Suppressor macrophage (primary cell): Measurements from ENCODE around the gene TRABD2A.

Experiments
- DNase-seq, 4 experiments: peaks; one replicate each; pipeline ENCODE4 v3.0.0-alpha.2; 2020 to 2022

Gene TRABD2A

GRCh38 chr2:84816426-84817026 lies 64.4 kb downstream of the TRABD2A start:
- no peak for DNase-seq

GRCh38 chr2:84815146-84815545 lies 65.7 kb downstream of the TRABD2A start:
- DNase-seq = no peak

GRCh38 chr2:84811839-84812431 lies 68.9 kb downstream of the TRABD2A start:
- DNase-seq = no peak

GRCh38 chr2:84808279-84808678 lies 72.6 kb downstream of the TRABD2A start:
- DNase-seq = no peak

GRCh38 chr2:84807063-84807485 lies 73.8 kb downstream of the TRABD2A start:
- peak; percentile 16 to 59 (median 28) for DNase-seq

GRCh38 chr2:84805250-84805958 lies 75.5 kb downstream of the TRABD2A start:
- no peak for DNase-seq

- DNase-seq = no peak
Observed at GRCh38 chr2:84801811-84802210, 79.1 kb downstream of the TRABD2A start.

GRCh38 chr2:84800194-84800805 lies 80.6 kb downstream of the TRABD2A start:
- DNase-seq = no peak

GRCh38 chr2:84799772-84800171 lies 81.1 kb downstream of the TRABD2A start:
- no peak for DNase-seq

GRCh38 chr2:84797271-84797670 lies 83.6 kb downstream of the TRABD2A start:
- DNase-seq = no peak

- no peak for DNase-seq
Observed at GRCh38 chr2:84796798-84797197, 84.1 kb downstream of the TRABD2A start.

GRCh38 chr2:84793641-84794040 lies 87.2 kb downstream of the TRABD2A start:
- DNase-seq = no peak

- no peak for DNase-seq
Observed at GRCh38 chr2:84792856-84793522, 87.9 kb downstream of the TRABD2A start.

GRCh38 chr2:84788498-84788897 lies 92.4 kb downstream of the TRABD2A start:
- DNase-seq = no peak

- no peak for DNase-seq
Observed at GRCh38 chr2:84788027-84788426, 92.9 kb downstream of the TRABD2A start.

- no peak for DNase-seq
Observed at GRCh38 chr2:84786601-84787000, 94.3 kb downstream of the TRABD2A start.

GRCh38 chr2:84785950-84786349 lies 94.9 kb downstream of the TRABD2A start:
- no peak for DNase-seq

- no peak for DNase-seq
Observed at GRCh38 chr2:84782717-84783442, 98.0 kb downstream of the TRABD2A start.

- DNase-seq = peak in 3 of 4 experiments; percentile 4 to 21 (median 6)
Observed at GRCh38 chr2:84781942-84782716, 98.8 kb downstream of the TRABD2A start.

GRCh38 chr2:84779781-84780180 lies 101.1 kb downstream of the TRABD2A start:
- no peak for DNase-seq

- DNase-seq = no peak
Observed at GRCh38 chr2:84778911-84779690, 101.8 kb downstream of the TRABD2A start.
